Measurements from ENCODE around the gene PGA3. TPM values are rescaled to one million over a fixed set of nuclear protein-coding genes. Genes with fewer than 3 reads are reported as not detected.
"Not testable (repeated sequence)": the region's sequence is repeated elsewhere in the genome, so short reads cannot be mapped to it uniquely, and the experiment has no call there.

Gene PGA3
- total and polyA plus RNA-seq, 9 donors = 0.21 to 1.3 (median 0.87) TPM; not detected in 1

- 82% methylated on average over 3 of the region's 9 CpGs for WGBS (ENCODE audit: insufficient coverage)
- H3K27ac ChIP-seq (ENCODE audit: low read length); H3K4me1 ChIP-seq (ENCODE audit: control insufficient read depth, insufficient read depth, low read length); H3K27me3 ChIP-seq (ENCODE audit: control insufficient read depth, insufficient read depth, low read length); H3K9me3 ChIP-seq (replicated peaks; ENCODE audit: control insufficient read depth, low read depth, low read length); DNase-seq; H3K4me3 ChIP-seq (ENCODE audit: low read length); H3K36me3 ChIP-seq (ENCODE audit: control insufficient read depth, insufficient read depth, low read length): not testable (repeated sequence)
These were observed 44.8 kb downstream of the PGA3 start for GRCh38 chr11:61248071-61248470.

GRCh38 chr11:61249201-61249600, 45.9 kb downstream of the PGA3 start:
- H3K27ac ChIP-seq (ENCODE audit: low read length); H3K4me1 ChIP-seq (ENCODE audit: control insufficient read depth, insufficient read depth, low read length); H3K36me3 ChIP-seq (ENCODE audit: control insufficient read depth, insufficient read depth, low read length); DNase-seq; H3K27me3 ChIP-seq (ENCODE audit: control insufficient read depth, insufficient read depth, low read length); H3K9me3 ChIP-seq (replicated peaks; ENCODE audit: control insufficient read depth, low read depth, low read length); H3K4me3 ChIP-seq (ENCODE audit: low read length): not testable (repeated sequence)
- 80% methylated on average over 6 of the region's 8 CpGs for WGBS (ENCODE audit: insufficient coverage)

GRCh38 chr11:61250796-61251765, 47.8 kb downstream of the PGA3 start:
- H3K9me3 ChIP-seq (replicated peaks; ENCODE audit: control insufficient read depth, low read depth, low read length); H3K4me1 ChIP-seq (ENCODE audit: control insufficient read depth, insufficient read depth, low read length); H3K4me3 ChIP-seq (ENCODE audit: low read length); H3K27ac ChIP-seq (ENCODE audit: low read length); H3K27me3 ChIP-seq (ENCODE audit: control insufficient read depth, insufficient read depth, low read length); H3K36me3 ChIP-seq (ENCODE audit: control insufficient read depth, insufficient read depth, low read length): not testable (repeated sequence)
- WGBS (ENCODE audit: insufficient coverage) = 24% methylated on average over 12 of the region's 20 CpGs
- DNase-seq = peak; percentile 92

DNA sequence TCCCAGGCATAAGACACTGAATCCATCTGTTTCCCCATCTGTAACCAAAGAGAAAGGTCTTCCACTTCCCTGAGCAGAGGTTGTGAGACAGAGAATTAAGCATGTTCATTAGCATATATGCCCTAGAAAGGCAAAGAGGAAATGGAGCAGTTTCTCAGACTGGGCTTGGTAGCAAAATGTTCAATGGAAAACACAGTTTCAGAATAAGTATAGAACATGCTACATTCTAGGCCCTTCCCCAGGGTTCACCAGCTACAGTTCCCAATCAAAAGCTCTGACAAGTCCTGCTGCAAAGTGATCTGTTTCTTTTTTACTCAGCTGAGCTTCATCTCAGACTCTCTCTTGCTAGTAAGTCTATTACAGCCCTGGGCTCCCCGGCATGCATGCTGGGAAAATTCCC, 49.0 kb downstream of the PGA3 start:
- H3K27ac ChIP-seq (ENCODE audit: low read length); DNase-seq; H3K4me1 ChIP-seq (ENCODE audit: control insufficient read depth, insufficient read depth, low read length); H3K9me3 ChIP-seq (replicated peaks; ENCODE audit: control insufficient read depth, low read depth, low read length); H3K27me3 ChIP-seq (ENCODE audit: control insufficient read depth, insufficient read depth, low read length); H3K36me3 ChIP-seq (ENCODE audit: control insufficient read depth, insufficient read depth, low read length); H3K4me3 ChIP-seq (ENCODE audit: low read length): not testable (repeated sequence)
- WGBS (ENCODE audit: insufficient coverage) = no CpG with 5 or more reads among the region's 1 CpG

DNA sequence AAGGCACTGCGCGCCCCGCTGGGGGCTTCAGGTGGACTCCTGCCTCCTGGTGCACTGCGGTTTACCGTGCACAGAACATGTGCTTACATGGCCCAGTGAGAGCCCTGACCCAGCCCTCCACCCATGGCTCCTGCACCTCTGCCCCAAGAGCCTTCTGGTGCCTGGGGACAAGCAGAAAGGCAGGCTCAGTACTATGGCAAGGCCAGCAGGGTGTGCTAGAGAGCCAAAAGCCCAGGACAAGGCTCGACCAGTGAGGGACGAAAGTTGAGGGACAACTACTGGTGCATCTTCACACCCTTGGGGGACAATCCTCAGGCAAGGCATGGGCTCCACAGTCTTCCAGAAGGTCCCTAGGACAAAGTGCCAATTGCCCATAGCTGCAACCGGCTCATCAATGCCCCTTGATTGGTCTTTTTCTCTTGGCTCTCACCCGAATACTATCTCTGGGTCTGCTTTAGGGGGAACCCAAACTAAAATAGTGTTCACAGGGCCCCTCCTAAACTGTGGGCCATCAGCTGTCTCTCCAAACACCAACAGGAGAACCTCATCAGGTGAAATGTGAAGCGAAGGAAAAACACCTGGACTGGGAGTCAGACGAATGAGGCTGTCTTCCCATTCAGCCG, 51.2 kb downstream of the PGA3 start:
- WGBS (ENCODE audit: insufficient coverage) = 56% methylated on average over 9 of the region's 12 CpGs
- Histone ChIP-seq H3K9me3 (replicated peaks; ENCODE audit: control insufficient read depth, low read depth, low read length) (no peaks in the 10 kb centered on the region), H3K4me3 (ENCODE audit: low read length) (no peak overlapping the region), H3K27me3 (ENCODE audit: control insufficient read depth, insufficient read depth, low read length) (no peaks in the 10 kb centered on the region), H3K4me1 (ENCODE audit: control insufficient read depth, insufficient read depth, low read length) (peaks cover 4% of the 10 kb centered on the region), H3K27ac (ENCODE audit: low read length) (no peak overlapping the region), H3K36me3 (ENCODE audit: control insufficient read depth, insufficient read depth, low read length) (peaks cover 6% of the 10 kb centered on the region)
- DNase-seq = peak; percentile 35

- 88% methylated on average over 10 of the region's 18 CpGs for WGBS (ENCODE audit: insufficient coverage)
- Histone ChIP-seq H3K27me3 (ENCODE audit: control insufficient read depth, insufficient read depth, low read length) (no peaks in the 10 kb centered on the region), H3K9me3 (replicated peaks; ENCODE audit: control insufficient read depth, low read depth, low read length) (no peaks in the 10 kb centered on the region), H3K27ac (ENCODE audit: low read length) (no peak overlapping the region), H3K36me3 (ENCODE audit: control insufficient read depth, insufficient read depth, low read length) (peaks cover 6% of the 10 kb centered on the region), H3K4me3 (ENCODE audit: low read length) (no peak overlapping the region), H3K4me1 (ENCODE audit: control insufficient read depth, insufficient read depth, low read length) (no peaks in the 10 kb centered on the region)
- DNase-seq = no peak
These were observed 53.6 kb downstream of the PGA3 start for GRCh38 chr11:61256710-61257482.

GRCh38 chr11:61258546-61258945, 55.2 kb downstream of the PGA3 start:
- WGBS (ENCODE audit: insufficient coverage) = 91% methylated on average over 8 of the region's 9 CpGs
- H3K4me1 ChIP-seq (ENCODE audit: control insufficient read depth, insufficient read depth, low read length) = no peaks in the 10 kb centered on the region
- peaks cover 6% of the 10 kb centered on the region for H3K36me3 ChIP-seq (ENCODE audit: control insufficient read depth, insufficient read depth, low read length)
- H3K9me3 ChIP-seq (replicated peaks; ENCODE audit: control insufficient read depth, low read depth, low read length) = no peaks in the 10 kb centered on the region
- no peaks in the 10 kb centered on the region for H3K27me3 ChIP-seq (ENCODE audit: control insufficient read depth, insufficient read depth, low read length)
- no peak overlapping the region for H3K4me3 ChIP-seq (ENCODE audit: low read length)
- no peak for DNase-seq
- no peak overlapping the region for H3K27ac ChIP-seq (ENCODE audit: low read length)

- H3K4me3 ChIP-seq (ENCODE audit: low read length) = no peak overlapping the region
- no peak for DNase-seq
- H3K27ac ChIP-seq (ENCODE audit: low read length) = no peak overlapping the region
- peaks cover 6% of the 10 kb centered on the region for H3K36me3 ChIP-seq (ENCODE audit: control insufficient read depth, insufficient read depth, low read length)
- no peaks in the 10 kb centered on the region for H3K9me3 ChIP-seq (replicated peaks; ENCODE audit: control insufficient read depth, low read depth, low read length)
- 91% methylated on average over 4 of the region's 6 CpGs for WGBS (ENCODE audit: insufficient coverage)
- no peaks in the 10 kb centered on the region for H3K27me3 ChIP-seq (ENCODE audit: control insufficient read depth, insufficient read depth, low read length)
- H3K4me1 ChIP-seq (ENCODE audit: control insufficient read depth, insufficient read depth, low read length) = no peaks in the 10 kb centered on the region
These were observed 56.0 kb downstream of the PGA3 start for GRCh38 chr11:61259363-61259762.
